ENCODE data around the gene HPS1. TPM values are rescaled to one million over a fixed set of nuclear protein-coding genes. Genes with fewer than 3 reads are reported as not detected.

Gene HPS1
- total RNA-seq, 1 donor = 42.3 TPM

GRCh38 chr10:98368644-98369043 lies 78.1 kb downstream of the HPS1 start:
- no peak for TF ChIP-seq CTCF (IDR thresholded peaks at IDR 0.05; ENCODE audit: insufficient read depth, low read length)
- no peak for DNase-seq (ENCODE audit: low read depth)
- no peak overlapping the region for H3K4me3 ChIP-seq (ENCODE audit: low read depth, low read length)

GRCh38 chr10:98367604-98368451 lies 78.9 kb downstream of the HPS1 start:
- no peak overlapping the region for H3K4me3 ChIP-seq (ENCODE audit: low read depth, low read length)
- no peak for TF ChIP-seq CTCF (IDR thresholded peaks at IDR 0.05; ENCODE audit: insufficient read depth, low read length)
- no peak for DNase-seq (ENCODE audit: low read depth)

Small RNAs within 50 kb of the gene (small RNA-seq; reads per million reads assigned to genes)
- gene MIR4685 = not detected

Other genes with a start within 250 kb of the HPS1 start
- 14.3 and 62.5 TPM in 2 replicates for gene LOXL4, start 178.7 kb downstream of the HPS1 start, total RNA-seq (ENCODE audit: low replicate concordance)
- gene PYROXD2, start 31.8 kb downstream of the HPS1 start, total RNA-seq (ENCODE audit: low replicate concordance) = 6.5 and 10.2 TPM in 2 replicates